Daoy (cell line): Measurements from ENCODE around the gene CNTNAP1. TPM values are rescaled to one million over a fixed set of nuclear protein-coding genes. Genes with fewer than 3 reads are reported as not detected.
"Not testable (repeated sequence)": the region's sequence is repeated elsewhere in the genome, so short reads cannot be mapped to it uniquely, and the experiment has no call there.

ENCODE experiments used
- DNase-seq: peaks from one replicate; pipeline ENCODE4 v3.0.0-alpha.2; 2015; ENCODE audit warnings: low read depth
- total RNA-seq: library from RNA; depleted of rRNA; stranded (reverse); fragments of >200 nt; shearing (Covaris generic); gene quantifications from 2 replicates; pipeline ENCODE4 v1.2.3, GENCODE V29; 2014; rRNA removed

CNTNAP1 gene
- total RNA-seq: 2.1 and 7.4 TPM in 2 replicates

DNA sequence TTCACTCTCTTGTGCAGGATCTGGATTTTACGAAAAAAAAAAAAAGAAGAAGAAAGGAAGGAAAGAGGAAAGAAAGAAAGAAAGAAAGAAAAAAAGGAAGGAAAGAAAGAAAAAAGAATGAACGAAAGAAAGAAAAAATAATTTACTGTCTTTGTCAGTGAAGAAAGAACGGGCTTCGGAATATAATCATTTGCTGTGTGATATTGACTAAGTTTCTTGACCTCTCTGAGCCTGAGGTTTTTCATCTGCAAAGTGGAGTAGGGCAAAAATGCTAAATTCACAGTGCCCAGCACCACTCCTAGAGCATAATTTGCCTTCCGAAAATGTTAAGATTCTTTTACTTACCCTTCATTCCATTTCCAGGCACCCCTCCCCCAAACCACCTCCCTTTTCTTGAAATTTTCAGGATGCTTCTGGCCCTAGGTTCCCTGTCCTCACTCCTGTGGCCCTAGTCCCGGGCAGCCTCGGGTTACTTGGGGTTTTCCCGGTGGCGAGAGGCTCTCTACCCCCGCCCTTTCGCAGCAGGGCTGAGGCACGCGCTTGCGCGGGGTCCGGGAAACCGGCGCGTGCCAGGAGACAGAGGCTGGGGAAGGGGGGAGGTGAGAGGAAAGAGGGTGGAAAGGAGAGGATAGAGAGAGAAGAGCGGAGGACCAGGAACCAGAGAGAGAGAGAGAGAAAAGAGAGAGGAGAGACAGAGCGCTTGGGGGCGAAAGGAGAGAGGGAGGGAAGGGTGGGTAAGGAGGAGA is at the start of gene CNTNAP1:
Gene CNTNAP1 (plus strand): TSS at position 556 of the 746 bp plus-strand sequence. CDS start 299 bp downstream, outside the sequence.
- peak; percentile 80 for DNase-seq

DNA sequence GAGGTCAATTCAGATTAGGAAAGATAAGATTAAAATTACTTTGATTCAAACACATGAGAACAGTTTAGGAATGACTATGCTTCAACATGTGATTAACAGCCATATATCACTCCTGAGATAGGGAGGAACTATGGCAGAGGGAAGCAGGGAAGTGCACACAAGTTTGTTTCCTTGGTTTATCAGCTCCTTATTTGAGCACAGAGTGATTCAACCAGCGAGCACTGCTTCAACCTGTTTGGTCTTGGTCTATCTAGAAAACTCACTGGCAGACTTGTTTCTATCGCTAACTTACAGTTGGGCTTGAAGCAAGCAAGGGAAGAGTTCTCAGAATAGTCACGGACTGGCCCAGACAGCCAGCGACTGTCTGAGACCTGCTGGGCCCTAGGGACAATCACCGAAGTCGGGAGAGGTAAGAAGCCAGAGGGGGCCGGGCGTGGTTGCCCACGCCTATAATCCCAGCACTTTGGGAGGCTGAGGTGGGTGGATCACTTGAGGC is 49.3 kb upstream of the CNTNAP1 start:
- DNase-seq: no peak

DNA sequence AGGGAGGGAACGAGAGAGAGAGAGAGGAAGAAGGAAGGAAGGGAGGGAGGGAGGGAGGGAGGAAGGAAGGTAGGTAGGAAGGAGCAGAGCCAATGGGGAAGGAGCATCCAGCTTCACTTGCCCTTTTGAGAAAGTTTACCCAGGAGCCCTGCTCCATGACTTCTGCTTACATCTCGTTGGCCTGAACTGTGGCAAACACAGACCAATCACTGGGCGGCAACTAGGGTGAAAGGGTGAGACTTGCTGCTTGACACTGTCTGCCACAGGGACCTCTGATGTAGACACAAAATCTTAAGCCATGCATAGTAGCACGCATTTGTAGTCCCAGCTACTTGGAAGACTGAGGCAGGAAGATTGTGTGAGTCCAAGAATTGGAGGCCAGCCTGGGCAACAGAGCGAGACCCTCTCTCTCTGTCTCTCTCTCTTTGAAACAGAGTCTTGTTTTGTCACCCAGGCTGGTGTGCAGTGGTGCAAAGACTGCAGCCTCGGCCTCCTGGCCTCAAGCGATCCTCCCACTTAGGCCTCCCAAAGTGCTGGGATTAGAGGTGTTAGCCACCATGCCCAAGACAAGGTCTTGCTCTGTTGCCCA is 42.7 kb upstream of the CNTNAP1 start:
- no peak for DNase-seq

DNA sequence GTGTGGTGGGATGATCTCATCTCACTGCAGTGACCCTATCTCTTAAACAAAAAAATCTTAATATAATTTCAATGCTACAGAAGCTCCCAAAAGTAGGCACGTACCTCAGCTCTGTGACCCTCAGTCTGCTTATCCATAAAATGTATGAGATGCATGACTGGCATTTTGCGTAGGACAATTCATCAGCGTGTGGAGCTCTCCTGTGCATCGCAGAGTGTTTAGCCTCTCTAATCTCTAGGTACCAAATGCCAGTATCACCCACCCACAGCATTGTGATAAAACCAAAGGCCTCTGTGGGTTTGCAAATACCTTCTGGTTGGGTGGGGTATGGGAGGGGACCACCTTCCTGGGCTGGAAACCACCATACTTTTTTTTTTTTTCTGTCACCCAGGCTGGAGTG is 42.2 kb upstream of the CNTNAP1 start:
- DNase-seq: no peak

DNA sequence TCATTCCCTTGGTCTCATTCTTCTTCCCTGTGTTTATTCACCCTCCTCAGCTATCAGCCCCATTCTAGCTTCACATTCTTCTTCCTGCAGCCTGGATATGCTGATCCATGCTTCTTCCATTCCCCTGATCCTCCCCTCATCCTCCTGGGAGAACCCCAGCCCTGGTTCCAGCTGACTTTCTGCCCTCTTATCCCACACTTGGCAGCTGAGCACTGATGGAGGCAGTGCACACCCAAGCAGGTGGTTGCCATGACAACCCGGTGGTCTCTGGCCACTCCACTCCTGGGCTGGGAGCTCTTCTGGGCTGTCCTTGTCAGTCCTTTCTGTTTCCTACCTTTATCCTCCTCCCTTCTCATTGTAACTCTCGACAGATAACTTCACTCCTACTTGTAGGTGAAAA is 40.0 kb upstream of the CNTNAP1 start:
- DNase-seq: no peak

DNA sequence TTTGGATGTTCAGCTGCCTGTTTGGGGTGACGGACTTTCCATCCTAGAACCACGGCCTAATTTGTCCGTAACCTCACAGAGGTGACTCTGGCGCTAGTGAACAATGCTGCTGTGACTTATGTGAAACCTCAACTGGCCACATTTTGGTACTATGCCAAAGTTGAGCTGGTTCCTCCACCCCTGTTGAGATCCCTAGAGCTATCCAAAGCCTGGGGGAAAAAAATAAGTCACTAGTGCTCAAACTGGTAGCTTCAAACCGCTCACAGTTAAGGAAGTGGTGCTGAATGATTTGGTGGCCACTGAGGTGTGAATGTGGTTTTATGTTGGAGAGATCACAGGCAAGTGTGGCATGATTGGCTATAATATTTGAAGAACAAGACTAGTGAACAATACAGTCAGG is 34.6 kb upstream of the CNTNAP1 start:
- DNase-seq: no peak

DNA sequence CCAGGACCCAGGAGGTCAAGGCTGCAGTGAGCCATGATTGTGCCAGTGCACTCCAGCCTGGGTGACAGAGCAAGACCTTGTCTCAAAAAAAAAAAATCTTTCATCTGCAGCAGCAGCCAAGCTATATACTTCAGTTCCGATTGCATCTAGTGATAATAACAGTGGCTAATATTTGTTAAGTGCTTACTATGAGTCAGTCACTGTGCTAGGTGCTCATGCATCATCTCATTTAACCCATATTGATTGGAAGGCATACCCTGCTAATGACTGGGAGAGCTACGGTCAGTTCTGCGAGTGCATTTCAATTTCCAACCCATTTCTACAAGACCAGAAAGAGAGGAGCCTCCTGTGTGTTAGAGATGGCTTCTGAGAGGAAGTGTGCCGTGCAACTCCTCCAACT is 30.9 kb upstream of the CNTNAP1 start:
- no peak for DNase-seq

DNA sequence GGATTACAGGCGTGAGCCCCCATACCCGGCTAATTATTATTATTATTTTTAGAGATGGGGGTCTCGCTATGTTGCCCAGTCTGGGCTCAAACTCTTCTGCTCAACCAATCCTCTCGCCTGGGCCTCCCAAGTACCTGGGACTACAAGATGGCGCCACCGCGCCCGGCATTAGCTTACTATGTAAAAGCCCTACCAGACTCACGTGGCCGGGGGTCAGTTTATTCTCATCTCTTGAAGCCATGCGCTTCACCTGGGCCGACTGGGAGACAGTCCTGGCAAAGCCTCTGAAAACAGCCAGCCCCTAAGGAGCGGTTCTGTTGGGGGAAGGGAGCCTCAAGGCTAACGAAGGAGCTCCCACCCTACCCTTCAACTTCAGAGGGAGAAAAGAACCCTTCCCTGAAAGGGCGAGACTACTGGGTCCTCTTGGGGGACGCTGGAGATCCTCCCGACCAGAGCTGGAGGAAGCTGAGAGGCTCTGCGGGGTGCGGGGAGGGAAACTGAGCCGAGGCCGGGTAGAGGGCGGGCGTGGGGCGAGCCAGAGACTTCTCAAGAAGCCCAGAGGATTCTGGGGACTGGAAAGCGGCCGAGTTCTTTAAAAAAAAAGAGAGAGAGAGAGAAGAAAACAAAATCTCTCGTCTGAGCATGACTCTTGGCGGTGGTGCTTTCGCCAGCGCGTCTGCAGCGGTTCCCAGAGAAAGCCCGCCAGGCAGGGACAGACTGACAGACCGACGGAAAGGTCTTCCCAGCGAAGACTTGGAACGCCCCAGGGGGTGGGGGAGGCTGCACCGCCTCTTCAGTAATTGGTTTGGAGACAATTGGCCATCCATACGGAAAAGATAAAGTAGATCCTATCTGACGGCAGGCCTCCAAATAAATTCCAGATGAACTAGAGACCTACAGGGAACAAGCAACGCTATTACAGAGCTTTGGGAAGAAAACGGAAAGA is 28.9 kb upstream of the CNTNAP1 start:
- DNase-seq: no peak

DNA sequence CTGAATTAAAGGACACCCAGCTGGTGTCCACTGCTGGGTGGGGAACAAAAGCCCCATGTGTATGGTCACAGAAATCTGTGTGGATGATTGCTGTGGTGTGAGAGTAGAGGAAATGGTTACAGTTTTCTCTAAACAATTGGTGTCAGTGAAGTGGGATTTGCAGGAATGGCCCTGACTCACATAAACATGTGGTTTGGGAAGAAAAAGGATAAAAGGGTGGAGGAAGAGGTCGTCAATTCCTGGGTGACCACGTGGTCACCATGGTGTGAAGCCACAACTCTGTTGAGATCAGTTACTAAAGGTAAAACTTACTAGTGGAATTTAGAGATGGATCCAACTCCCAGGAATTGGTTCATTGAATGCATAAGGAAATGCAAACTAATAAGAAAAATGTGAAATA is 26.8 kb upstream of the CNTNAP1 start:
- DNase-seq: peak; percentile 57

DNA sequence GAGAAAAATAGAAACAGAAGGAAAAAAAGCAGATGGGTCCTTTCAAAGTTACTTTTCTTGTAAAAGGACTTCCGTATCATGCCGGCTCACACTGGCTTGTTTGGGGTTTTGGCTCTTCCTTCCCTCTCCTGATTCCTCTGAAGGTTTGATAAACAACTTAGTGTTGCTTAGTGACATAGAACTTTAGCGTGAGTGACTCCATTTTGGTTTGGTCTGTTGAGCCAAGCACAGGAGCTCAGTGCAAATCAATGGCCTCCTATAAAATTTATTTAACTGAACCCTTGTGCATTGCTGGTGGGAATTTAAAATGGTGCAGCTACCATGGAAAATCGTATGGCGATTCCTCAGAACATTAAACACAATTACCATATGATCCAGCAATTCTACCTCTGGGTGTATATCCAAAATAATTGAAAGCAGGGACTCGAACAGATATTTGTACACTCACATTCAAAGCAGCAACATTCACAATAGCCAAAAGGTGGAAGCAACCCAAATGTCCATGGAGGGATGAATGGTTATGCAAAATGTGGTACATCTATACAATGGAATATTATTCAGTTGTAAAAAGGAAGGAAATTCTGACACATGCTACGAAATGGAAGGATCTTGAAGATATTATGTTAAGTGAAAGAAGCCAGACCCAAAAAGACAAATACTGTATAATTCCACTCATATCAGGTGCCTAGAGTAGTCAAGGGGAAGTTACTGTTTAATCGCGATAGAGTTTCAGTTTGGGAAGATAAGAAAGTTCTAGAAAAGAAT is 24.3 kb upstream of the CNTNAP1 start:
- DNase-seq: no peak

DNA sequence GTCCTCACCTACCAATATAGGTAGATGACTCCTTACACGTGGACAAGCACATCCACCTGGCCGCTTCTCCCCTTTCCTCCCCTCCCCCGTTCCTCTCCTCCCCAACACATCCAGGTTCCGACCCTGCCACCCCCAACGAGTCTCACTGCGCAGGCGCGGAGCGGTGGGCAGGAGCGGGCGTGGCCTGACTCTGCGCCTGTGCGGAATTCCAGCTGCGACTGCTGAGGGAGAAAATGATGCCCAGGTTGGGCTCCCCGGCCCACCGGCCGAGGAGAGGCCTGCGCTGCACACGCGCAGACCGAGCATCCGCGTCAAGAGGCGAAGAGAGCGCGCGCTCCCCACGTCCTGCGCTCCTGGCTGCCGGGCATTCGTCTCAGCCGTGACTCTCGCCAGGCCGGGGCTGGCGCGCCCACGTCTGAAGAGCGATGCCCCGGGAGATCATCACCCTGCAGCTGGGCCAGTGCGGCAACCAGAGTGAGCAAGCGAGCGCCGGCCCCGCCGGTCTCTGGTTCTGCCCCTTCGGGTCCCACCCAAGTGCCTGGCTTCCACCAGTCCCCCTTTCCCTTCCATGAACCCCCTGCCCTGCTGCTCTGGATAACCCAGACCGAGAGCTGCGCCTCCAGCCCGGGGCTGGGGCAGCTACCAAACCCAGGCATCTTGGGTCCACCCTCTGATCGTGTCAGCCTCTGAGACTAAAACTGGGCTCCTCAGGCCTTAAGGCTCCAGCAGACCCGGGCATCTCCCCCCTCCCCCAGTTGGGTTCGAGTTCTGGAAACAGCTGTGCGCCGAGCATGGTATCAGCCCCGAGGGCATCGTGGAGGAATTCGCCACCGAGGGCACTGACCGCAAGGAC is 23.0 kb upstream of the CNTNAP1 start, which contains the start of gene TUBG2:
Gene TUBG2 (plus strand): TSS at position 206 of the 853 bp plus-strand sequence. CDS start 220 bp downstream, at position 426.
- DNase-seq: peak; percentile 90

DNA sequence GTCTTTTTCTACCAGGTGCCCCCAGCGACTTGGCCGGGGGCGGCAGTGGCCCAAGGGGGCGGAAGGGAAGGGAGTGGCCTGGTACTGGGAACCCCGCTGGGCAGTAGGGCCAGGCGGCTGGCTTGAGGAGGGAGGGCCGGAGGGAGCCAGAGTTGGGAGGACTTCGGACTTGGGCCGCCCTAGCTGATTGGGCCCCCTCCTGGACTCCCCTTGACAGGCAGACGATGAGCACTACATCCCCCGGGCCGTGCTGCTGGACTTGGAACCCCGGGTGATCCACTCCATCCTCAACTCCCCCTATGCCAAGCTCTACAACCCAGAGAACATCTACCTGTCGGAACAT is 22.4 kb upstream of the CNTNAP1 start:
- DNase-seq: not testable (repeated sequence)

DNA sequence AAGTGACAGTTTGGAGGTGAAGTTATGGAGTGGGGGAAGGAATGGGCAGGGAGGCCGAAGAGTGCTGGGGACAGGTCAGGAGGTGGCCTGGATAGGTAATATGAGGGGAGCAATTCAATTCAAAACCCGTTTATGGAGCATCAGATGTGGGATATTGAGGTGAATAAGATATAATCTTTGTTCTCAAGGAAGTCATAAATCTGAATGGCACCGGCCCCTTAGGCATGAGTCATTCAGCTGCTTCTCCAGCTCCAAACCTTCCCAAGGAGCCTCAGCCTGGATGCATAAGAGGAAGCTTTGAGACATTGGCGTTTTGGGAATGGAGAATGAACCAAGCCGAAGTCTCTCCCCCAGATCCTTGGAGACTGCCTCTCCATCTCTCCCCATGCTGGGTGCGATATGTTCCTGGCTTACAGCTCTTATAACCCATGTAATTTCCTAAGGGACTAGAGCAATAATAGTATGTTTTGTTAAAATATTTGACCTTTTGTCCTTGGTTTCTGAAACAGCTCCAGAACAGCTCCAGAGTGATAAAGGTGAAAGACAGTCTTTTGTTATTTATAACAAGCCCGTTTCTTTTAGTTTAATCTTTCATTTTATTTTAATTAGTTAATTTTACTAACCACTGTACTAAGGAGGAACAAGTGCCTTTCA is 21.5 kb upstream of the CNTNAP1 start:
- peak; percentile 75 for DNase-seq

DNA sequence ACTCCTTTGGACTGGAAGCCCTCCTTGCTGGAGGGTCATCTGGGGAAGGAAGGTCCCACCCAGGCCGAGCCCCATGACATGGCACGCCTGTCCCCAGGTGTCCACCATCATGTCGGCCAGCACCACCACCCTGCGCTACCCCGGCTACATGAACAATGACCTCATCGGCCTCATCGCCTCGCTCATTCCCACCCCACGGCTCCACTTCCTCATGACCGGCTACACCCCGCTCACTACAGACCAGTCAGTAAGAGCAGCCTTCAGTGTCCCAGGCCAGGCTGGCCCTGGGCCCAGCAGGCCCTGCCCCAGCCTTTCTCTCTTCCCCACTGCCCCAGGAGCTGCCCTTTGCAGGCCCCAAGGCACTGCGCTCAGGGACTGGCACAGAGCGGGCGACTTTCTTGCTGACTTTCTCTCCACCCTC is 16.7 kb upstream of the CNTNAP1 start:
- DNase-seq: no peak

DNA sequence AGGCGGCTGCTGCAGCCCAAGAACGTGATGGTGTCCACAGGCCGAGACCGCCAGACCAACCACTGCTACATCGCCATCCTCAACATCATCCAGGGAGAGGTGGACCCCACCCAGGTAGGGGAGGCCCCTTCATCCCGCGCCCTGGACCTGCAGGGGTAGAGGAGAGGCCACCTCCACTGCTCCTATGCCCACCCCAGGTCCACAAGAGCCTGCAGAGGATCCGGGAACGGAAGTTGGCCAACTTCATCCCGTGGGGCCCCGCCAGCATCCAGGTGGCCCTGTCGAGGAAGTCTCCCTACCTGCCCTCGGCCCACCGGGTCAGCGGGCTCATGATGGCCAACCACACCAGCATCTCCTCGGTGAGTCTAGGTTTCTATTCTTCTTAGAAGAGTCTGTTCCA is 16.2 kb upstream of the CNTNAP1 start:
- DNase-seq: not testable (repeated sequence)

DNA sequence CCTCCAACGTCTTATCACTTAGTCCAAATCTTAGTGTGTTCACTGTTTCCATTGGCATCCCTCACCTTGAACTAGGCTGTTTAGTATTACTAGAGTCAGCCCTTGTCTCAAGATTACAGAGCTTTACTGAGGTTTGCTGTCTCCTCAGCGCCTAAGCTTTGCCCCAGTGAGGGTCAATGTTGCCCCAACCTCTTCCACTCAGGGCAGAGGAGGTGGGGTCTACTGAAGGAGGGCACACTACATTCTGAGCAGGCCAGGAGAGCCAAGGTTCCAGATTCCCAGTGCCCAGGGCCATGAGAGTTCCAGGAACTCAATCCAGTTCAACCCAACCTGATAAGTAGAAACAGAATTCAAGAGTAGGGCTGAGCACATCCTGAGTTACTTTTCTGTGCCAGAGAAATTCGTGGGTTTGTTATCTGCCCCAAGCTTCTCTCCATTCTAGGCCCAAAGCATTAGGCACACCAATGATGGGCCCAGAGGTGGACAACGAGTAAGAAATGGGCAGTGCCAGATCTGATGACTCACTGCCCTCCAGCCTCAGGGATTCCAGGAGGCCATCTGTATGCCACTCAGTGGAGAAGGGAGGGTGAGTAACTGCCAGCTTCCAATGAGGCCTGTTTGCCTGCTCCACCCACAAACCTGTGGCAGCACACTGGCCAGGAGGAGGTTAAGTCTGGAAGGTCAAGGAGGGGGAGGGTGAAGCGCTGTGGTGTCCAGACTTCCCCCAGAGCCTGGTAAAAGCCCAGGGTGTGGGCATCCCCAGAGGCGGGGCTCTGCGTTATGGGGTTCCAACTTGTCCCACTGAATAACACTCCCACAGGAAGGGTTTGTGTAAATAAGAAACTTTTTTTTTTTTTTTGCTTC is 15.0 kb upstream of the CNTNAP1 start:
- peak; percentile 86 for DNase-seq

DNA sequence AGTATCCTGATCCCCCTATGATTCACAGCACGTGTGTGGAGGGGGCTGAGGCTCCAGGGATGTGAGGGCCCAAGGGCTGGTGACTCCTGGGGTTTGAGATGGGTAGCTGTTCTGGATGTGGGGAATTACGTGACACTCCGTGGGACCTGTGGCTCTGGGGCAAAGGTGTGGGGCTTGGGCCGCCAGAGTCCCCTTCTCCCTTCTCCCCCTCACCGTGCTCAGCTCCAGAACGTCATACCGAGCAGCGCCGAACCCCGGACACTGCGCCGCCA is 12.7 kb upstream of the CNTNAP1 start:
- DNase-seq: no peak

DNA sequence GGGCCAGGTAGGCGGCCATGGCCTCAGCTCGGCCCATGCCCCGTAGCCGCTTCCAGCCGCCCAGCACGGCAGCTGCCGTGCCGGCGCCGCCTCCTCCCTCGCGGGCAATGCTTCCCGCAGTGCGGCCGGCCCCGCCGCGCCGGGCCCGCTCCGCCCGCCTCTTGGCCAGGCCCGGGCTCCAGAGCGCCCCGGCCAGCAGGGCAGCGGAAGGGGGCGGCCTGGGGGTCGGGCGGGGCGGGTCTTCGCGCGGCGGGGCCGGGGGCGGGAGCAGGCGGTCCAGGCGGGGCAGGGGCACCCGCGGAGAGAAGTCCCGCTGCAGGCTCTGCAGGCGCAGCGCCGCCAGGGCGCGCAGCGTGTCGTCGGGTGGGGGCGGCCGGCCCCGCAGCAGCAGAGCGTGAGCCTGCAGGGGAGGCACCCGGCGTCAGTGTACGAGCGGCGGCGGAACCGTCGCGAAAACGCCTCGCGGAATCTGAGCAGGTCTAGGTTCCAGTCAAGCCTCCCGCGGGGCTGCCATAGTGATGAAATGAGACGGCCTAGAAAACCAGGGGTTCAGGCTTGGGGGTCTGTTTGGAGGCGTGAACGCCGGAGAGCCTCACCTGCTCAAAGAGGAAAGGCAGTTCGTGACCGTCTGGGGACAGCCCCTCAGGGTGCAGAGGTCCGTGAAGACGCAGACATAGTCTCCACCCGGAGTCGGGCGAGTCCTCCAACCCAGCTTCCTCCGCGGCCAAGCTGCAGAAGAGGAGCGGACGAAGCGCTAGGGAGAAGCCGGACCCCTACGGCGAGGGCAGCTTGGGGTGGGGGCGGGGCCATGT is 12.1 kb upstream of the CNTNAP1 start:
- DNase-seq: no peak
